GM21528 (cell line): ENCODE results near the gene RAX2.

Experiments used
- ATAC-seq: cut with Tn5 transposase; IDR thresholded peaks from one replicate; pipeline ENCODE4 v1.9.1; 2021; ENCODE audit warnings: mild to moderate bottlenecking, moderate library complexity; ENCODE audit not compliant: unreplicated experiment, low FRiP score

RAX2 gene

GRCh38 chr19:3734310-3734600 is 37.8 kb downstream of the RAX2 start:
- no peak for ATAC-seq

GRCh38 chr19:3733549-3734309 is 38.3 kb downstream of the RAX2 start:
- no peak for ATAC-seq

DNA sequence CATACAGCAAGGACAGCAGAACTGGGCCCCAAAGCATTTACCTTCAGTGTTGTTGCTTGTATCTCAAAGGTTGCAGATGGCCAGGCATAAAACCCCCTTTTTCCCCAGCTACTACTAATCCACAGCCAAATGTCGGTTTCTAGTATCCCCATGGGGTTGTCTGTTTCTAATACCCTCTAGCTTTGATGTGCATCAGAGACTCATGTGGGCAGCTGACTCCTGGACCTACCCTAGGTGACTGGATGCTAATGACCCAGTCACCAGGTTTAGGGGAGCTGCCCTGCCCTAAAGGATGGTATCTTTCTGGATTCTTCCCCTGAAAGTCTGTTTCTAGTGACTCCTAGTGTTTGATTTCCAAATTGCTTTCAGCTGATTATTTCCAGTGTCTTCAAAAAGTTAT is 39.9 kb downstream of the RAX2 start:
- ATAC-seq: no peak

- ATAC-seq: no peak
Measured at GRCh38 chr19:3730457-3730958, 41.5 kb downstream of the RAX2 start.

- ATAC-seq: no peak
Measured at GRCh38 chr19:3725640-3726310, 46.3 kb downstream of the RAX2 start.

DNA sequence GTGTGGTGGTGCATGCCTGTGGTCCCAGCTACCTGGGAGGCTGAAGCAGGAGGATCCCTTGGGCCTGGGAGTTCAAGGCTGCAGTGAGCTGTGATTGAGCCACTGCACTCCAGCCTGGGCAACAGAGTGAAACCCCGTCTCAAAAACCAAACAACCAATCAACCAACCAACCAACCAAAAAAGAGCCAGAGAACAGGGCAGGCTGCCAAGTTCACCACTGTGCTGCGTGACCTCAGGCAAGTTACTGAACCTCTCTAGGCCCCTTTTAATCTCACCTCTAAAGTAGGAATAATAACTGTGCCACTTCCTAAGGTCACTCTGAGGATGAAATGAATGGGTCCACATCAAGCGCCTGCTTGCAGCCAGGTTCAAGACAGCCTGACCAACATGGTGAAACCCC is 46.9 kb downstream of the RAX2 start:
- no peak for ATAC-seq

DNA sequence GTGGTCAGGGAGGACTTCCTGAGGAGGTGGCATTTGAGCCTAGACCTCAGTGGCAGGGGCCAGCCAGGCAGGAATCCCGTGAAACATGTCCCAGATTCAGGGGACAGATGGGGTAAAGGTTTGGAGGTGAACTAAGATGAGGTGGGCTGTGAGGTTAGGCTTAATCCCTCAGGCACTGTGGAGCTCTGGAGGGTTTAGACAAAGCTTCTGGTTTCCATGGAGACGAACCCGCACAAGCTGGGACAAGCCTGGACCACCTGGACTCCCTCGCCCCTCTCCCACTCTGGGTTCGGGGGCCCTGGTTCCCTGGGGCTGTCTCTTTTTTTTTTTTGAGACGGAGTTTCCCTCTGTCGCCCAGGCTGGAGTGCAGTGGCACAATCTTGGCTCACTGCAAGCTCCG is 48.1 kb downstream of the RAX2 start:
- ATAC-seq: no peak

- no peak for ATAC-seq
Measured at GRCh38 chr19:3723110-3723488, 48.9 kb downstream of the RAX2 start.

- ATAC-seq: no peak
Measured at GRCh38 chr19:3722443-3723109, 49.5 kb downstream of the RAX2 start.

DNA sequence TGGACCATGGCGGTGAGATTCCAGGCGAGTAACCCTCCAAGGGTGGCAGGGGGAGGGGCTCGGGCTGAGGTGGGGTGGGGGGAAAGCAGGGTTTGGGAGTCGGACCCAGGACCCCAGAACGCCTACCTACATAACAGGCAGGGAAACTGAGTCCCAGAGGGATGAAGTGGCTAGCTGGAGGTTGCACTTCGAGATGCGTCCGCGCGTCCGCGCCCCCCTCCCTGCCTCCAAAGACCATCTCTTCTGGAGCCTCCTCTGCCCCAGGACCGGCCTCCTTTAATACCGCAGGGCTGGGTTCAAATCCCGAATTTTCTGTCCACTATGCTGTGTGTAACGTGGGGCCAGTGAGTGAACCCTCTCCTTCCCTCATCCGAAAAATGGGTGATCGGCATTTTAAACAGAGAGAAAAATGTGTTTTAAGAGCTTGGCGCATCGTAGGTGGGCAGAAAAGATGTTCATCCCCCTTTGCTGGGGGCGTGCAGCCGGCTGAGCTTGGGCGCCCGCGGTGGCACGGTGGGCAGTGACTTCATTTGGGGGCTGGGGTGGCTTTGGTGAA is 50.1 kb downstream of the RAX2 start:
- ATAC-seq: no peak

- no peak for ATAC-seq
Measured at GRCh38 chr19:3721131-3721886, 50.7 kb downstream of the RAX2 start.

DNA sequence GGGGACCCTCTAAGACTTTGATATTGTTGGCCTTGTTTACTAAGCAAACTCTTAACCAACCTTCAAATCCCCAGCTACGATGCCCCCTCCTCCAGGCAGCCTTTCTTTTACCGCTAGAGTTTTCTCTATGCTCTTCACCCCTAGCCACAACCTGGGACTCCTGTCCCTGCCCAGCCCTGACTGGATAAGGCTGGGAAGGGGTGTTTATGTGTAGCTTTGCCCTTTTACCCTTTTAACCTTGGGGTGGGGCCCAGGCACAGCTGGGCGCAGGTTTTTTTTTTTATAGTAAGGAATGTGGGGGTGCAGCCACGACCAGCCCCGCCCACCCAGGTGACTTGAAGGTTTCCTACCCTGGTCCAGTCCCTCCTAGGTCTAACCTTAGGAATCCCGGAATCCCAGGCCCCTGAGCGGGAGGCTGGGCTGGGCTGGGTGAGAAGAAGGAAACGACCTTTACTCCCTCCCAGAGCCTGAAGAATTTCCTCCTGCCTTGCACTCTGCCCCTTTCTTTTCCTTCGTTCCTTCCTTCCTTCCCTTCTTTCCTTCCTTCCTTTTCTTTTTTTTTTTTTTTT is 51.6 kb downstream of the RAX2 start:
- no peak for ATAC-seq

DNA sequence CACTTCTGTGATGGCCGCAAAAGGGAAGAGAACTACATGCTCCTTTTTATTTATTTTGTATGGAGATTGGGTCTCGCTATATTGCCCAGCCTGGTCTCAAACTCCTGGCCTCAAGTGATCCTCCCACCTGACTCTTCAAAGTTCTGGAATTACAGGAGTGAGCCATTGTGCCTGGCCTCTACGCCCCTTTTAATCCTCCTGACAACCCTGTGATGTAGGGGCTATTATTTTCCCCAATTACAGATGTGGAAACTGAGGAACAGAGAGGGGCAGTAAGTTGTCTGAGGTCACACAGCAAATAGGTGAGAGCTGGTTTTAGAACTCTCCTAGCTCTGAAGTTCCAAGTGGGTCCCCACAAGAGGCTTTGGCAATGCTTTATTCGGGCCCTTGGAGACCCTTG is 52.2 kb downstream of the RAX2 start:
- ATAC-seq: no peak
